Muscle layer of colon (tissue), 2 donors: ENCODE measurements around the gene ADAMTS2.
A peak's percentile ranks its signal among the peaks of the same experiment; 100 is the strongest.

Experiments used
- H3K27ac ChIP-seq: one replicate; pipeline ENCODE4 v1.7.0; 2013; ENCODE audit warnings: low read depth, mild to moderate bottlenecking, low read length, moderate library complexity
- H3K27me3 ChIP-seq, 2 donors: one replicate each; pipeline ENCODE4 v1.7.0; 2013; ENCODE audit warnings: low read length in 2 of 2, mild to moderate bottlenecking in 2 of 2; ENCODE audit not compliant: insufficient read depth in 2 of 2, control insufficient read depth in 1 of 2
- H3K36me3 ChIP-seq: one replicate; pipeline ENCODE4 v1.7.0; 2013; ENCODE audit warnings: mild to moderate bottlenecking, low read length; ENCODE audit not compliant: insufficient read depth
- H3K4me1 ChIP-seq: one replicate; pipeline ENCODE4 v1.7.0; 2013; ENCODE audit warnings: mild to moderate bottlenecking, low read length; ENCODE audit not compliant: insufficient read depth
- H3K4me3 ChIP-seq, 2 donors: one replicate each; pipeline ENCODE4 v1.7.0; 2013; ENCODE audit warnings: low read length in 2 of 2, low read depth in 1 of 2, mild to moderate bottlenecking in 1 of 2, moderate library complexity in 1 of 2
- H3K9ac ChIP-seq: one replicate; pipeline ENCODE4 v1.7.0; 2013; ENCODE audit warnings: low read length
- H3K9me3 ChIP-seq: one replicate; pipeline ENCODE4 v1.7.0; 2013; ENCODE audit warnings: mild to moderate bottlenecking, low read length
- donor health status: abdominal sarcoma.
- donor health status: Adenocarcinoma of cecum.

The ADAMTS2 gene

DNA sequence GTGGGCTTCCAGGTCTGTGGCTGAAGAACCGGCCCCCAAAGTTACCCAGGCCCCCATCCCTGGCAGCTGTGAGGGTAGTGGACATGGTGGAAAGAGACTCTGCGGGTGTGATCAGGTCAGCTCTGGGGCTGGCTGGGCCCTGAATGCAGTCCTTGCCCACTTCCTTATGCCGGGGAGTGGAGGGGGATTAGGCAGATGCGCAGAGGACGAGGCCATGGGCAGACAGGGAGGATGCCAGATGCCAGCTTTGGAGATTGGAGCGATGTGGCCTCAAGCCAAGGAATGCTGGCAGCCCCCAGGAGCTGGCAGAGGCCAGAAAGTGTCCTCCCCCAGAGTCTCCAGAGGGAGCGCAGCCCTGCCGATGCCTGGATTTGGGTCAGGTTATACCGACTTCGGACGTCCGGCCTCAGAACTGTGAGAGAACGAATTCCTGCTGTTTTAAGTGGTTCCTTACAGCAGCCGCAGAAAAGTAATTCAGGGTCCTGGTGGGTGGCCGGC lies 69.8 kb downstream of the ADAMTS2 start:
- Histone ChIP-seq H3K9ac (no peak overlapping the region), H3K27me3 (no peaks in the 10 kb centered on the region), H3K4me1 (peaks cover 2% of the 10 kb centered on the region), H3K27ac (no peak overlapping the region), H3K4me3 (no peak overlapping the region), H3K9me3 (no peaks in the 10 kb centered on the region), H3K36me3 (no peaks in the 10 kb centered on the region)

DNA sequence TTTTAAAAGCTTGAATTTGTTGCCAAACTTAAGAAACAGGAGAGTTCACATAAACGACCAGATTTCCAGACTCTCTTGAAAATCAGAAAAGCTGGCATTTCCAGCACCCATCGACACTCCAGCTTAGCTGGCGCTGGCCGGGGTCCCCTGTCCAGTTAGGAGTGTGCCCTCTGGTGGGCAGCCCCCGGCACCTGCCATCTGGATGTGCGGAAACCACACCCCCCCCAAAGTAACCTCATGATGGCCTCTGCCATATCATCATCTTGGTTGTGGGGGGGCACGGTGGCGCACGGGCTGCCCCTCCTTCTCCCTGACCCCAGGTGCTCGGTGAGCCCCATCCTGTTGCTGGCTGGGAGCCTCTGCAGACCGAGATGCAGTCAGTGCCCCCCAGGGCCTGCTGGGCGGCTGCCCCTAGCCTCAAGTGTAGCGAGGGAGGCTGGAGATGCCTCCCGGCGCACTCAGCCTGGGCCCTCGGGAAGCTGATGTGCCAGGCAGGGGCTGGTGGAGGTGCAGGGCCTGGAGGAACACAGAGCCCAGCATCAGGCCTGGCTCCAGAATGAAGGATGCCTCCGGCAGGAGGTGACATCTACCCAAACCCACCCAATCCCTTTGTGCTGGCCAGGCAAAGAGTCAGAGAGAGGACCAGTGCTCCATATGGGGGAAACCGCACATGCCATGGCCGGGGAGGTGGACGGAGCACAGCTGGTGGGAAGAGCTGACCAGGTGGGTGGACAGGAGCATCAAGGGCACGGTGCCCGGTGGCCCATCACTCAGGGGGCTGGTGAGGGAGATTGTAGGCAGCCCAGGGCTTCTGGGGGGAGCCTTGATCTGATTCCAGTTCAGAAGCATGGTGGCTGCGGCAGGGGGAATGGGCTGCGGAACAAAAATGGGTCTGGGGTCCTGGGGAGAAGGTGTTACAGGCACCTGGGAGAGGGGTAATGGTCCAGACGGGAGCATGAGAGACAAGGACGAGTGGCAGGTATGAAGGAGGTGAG lies 70.6 kb downstream of the ADAMTS2 start:
- H3K9me3 ChIP-seq = no peaks in the 10 kb centered on the region
- H3K4me3 ChIP-seq = no peak overlapping the region
- no peak overlapping the region for H3K27ac ChIP-seq
- no peaks in the 10 kb centered on the region for H3K27me3 ChIP-seq
- H3K4me1 ChIP-seq = peaks cover 9% of the 10 kb centered on the region
- no peak overlapping the region for H3K9ac ChIP-seq
- no peaks in the 10 kb centered on the region for H3K36me3 ChIP-seq

DNA sequence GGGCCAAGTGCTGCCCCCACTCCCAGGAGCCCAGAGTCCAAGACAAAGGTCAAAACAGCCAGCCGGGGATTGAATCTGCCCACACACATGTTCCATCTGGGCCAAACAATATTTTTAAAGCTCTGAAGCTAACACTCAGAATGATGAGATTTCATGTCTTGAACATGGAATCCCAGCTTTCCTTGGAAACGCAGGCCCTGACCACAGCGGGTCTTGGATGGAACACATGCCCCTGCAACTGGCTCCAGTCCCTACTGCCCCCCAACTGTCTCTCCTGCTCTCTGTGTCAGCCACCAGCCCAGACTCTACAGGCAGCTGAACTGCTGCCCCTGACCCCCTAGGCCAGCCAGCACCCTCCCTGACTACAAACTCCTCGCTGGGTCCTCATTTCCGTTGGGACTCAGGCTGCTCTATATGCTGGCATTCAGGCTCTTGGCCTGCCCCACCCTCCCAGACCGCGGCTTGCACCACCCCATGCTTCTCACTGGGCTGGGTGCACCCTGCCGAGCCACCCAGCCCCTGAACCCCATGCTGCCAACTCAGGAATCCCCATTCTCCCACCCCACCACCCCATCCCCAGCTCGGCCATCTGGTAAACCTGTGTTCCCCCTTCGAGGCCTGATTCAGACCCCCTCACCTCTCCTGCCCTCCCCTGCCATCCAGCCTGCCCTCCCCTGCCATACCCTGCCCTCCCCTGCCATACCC lies 71.7 kb downstream of the ADAMTS2 start:
- no peaks in the 10 kb centered on the region for H3K9me3 ChIP-seq
- peaks cover 10% of the 10 kb centered on the region for H3K4me1 ChIP-seq
- no peak overlapping the region for H3K27ac ChIP-seq
- H3K36me3 ChIP-seq = no peaks in the 10 kb centered on the region
- H3K4me3 ChIP-seq = no peak overlapping the region
- H3K27me3 ChIP-seq = no peaks in the 10 kb centered on the region
- no peak overlapping the region for H3K9ac ChIP-seq

DNA sequence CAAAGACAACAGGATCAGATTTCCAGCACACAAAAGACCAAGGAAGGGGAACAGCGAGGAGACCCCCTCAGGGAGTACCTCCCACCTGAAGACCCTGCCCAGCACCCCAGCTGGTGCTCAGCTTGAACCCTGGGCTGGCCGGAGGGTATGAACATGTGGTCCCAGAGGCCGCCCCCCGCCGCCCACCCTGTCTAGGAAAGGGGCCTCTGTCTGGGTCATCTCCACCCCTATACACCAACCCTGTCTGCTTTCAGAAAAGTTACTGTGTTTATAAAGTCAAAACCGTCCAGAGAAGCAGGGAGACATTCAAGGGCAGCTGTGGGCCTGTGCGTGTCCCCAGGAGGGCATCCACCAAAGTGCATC lies 72.2 kb downstream of the ADAMTS2 start:
- Histone ChIP-seq H3K9ac (no peak overlapping the region), H3K36me3 (no peaks in the 10 kb centered on the region), H3K27ac (no peak overlapping the region), H3K4me1 (peaks cover 10% of the 10 kb centered on the region), H3K4me3 (no peak overlapping the region), H3K27me3 (no peaks in the 10 kb centered on the region), H3K9me3 (no peaks in the 10 kb centered on the region)

DNA sequence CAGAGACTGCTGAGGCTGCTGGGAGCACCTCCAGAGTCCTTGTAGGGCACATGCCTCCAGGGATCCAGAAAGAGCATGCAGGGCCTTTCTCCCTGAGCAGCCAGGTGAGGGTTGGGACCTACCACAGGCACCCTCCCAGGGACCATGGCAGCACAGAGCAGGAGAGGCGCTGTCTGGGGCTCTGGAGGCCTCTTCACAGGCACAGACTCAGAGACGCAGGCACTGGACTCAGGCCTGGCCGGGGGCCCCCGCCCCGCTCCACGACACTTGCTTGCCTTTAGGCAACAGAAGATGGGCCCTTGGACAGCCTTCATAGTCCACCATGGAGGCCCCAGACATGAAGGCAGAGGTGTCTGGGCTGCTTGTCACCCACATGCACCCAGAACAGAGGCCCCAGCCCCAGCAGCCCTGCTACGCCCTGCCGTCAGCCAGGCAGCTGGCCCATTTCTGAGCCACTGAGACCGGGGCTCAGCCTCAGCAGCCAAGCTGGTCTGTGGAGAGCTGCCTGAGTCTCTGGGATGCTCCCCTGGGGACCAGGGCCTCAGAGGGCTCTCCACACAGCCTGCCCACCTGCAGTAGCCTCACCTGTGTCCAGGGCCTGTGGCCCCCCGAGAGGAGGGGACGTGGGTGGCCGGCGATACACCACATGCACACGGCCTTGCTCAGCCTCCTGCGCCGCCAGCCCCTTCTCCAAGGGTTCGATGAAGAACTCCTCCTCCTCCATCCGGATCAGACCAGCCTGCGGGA lies 72.8 kb downstream of the ADAMTS2 start:
- Histone ChIP-seq H3K4me3 (no peak overlapping the region), H3K9ac (no peak overlapping the region), H3K36me3 (no peaks in the 10 kb centered on the region), H3K27me3 (no peaks in the 10 kb centered on the region), H3K27ac (no peak overlapping the region), H3K9me3 (no peaks in the 10 kb centered on the region), H3K4me1 (peaks cover 14% of the 10 kb centered on the region)

DNA sequence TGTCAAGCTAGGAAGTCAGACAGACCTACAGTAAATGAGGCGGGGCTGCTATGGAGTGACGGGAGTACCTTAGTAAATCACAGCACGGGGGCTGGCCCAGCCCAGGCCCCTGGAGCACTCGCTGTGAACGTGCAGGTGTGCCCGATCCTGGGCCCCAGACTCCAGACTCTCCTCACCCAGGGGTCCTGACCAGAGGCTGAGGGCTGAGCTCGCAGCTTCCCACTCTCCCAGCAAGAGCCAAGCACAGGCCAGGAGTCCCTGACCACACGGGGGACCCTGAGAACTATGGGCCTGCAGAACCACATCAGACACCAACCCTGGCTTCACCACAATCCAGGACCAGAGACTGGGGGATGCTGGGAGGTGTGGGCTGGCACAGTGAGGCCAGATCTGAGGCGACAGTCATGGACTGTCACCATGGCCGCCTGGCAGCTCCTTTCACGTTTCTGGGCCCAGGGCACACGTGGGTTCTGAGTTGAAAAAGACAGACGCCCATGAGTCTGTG lies 73.4 kb downstream of the ADAMTS2 start:
- no peak overlapping the region for H3K9ac ChIP-seq
- peaks cover 21% of the 10 kb centered on the region for H3K4me1 ChIP-seq
- H3K27ac ChIP-seq = no peak overlapping the region
- no peaks in the 10 kb centered on the region for H3K27me3 ChIP-seq
- H3K36me3 ChIP-seq = no peaks in the 10 kb centered on the region
- H3K4me3 ChIP-seq = no peak overlapping the region
- no peaks in the 10 kb centered on the region for H3K9me3 ChIP-seq

DNA sequence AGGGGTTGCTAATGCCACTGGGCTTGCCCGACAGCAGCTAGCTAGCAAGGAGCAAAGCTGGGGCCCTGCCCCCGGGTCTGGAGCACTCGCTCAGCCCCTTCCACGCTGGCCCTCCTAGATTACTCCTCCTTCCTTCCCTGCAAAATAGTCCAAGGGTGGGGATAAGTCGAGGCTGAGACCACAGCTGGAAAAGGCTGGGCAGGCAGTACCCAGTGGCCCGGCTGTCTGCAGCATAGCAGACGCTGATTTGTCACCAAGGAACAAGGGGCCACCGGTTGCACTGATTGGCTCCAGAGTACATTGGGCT lies 73.9 kb downstream of the ADAMTS2 start:
- no peaks in the 10 kb centered on the region for H3K27me3 ChIP-seq
- no peak overlapping the region for H3K4me3 ChIP-seq
- peaks cover 26% of the 10 kb centered on the region for H3K4me1 ChIP-seq
- no peaks in the 10 kb centered on the region for H3K36me3 ChIP-seq
- no peak overlapping the region for H3K27ac ChIP-seq
- no peaks in the 10 kb centered on the region for H3K9me3 ChIP-seq
- no peak overlapping the region for H3K9ac ChIP-seq

DNA sequence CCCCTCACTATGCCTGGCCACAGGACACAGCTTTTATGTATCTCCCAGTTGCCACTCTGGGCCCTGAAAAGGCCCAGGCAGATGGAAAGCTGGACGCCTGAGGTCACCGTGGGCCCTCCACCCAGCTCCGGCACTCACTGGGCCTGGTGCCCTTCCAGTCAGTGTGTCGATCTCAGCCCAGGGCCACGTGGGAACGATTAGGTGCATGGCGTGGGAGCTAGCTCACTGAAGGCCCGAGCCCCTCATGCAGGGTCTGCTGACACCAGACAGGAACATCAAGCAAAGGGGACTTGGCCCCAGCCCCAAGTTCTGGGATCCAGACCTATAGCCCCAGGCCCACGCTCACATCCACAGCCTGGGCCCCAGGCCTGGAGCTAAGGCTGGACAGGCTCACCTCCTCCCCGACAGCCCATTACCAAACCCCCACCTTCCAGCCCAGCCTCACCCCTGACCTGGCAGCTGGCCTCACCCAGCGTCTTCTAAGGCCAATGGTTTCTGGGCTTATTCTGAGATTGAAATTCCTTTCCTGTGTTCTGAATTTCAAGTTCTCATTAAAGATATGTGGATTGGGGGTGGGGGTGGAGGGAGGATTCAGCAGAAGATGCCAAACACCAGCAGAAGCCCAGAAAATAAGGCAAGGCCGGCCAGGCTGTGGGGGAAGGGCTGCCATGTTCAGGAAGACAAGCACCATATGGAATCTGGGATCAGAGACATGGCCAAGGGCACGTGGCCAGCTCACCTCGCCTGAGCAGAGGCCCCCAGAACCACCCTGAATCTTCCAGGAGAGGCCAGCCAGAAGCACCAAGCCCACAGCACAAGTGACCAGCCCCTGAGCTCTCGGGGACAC lies 74.5 kb downstream of the ADAMTS2 start:
- Histone ChIP-seq H3K9ac (no peak overlapping the region), H3K36me3 (no peaks in the 10 kb centered on the region), H3K9me3 (no peaks in the 10 kb centered on the region), H3K4me3 (no peak overlapping the region), H3K4me1 (peaks cover 31% of the 10 kb centered on the region), H3K27ac (peak overlapping the region; percentile 19), H3K27me3 (no peaks in the 10 kb centered on the region)

DNA sequence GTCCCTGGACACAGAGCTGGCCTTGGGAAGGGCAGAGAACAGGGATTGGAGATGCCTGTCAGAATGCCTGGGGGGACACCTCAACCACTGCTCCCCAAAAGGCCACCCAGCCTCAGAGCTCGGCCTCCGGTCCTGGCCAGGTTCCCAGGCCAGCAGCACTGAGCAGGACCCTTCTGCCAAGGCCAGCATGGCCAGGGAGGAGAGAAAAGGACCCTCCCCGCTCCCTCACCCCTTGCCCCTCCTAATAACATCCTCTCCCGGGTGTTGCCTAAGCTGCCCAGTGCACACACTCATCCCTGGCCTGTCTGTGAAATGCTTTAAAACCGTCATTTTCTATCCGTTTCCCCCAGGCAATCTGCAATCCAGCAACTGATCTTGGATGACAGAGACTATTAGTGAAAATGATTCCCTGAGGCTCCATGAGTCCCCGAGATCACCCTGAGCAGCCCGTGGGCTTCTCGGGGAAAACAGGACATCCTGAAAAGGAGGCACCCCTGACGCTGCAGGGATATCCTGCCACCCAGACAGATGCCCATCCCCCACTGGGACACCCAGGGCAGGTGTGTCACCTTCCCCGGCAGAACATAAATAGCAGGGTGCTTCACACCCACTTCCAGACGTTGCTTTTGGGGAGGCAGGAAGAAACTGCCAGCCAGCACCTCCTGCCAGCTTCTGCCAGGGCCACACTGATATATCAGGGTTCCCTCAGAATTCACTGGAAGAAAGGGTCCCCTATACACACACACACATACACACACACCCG lies 75.3 kb downstream of the ADAMTS2 start:
- no peaks in the 10 kb centered on the region for H3K27me3 ChIP-seq
- H3K4me3 ChIP-seq = no peak overlapping the region
- H3K9ac ChIP-seq = no peak overlapping the region
- H3K9me3 ChIP-seq = no peaks in the 10 kb centered on the region
- peaks cover 36% of the 10 kb centered on the region for H3K4me1 ChIP-seq
- no peaks in the 10 kb centered on the region for H3K36me3 ChIP-seq
- H3K27ac ChIP-seq = peak overlapping the region; percentile 19

DNA sequence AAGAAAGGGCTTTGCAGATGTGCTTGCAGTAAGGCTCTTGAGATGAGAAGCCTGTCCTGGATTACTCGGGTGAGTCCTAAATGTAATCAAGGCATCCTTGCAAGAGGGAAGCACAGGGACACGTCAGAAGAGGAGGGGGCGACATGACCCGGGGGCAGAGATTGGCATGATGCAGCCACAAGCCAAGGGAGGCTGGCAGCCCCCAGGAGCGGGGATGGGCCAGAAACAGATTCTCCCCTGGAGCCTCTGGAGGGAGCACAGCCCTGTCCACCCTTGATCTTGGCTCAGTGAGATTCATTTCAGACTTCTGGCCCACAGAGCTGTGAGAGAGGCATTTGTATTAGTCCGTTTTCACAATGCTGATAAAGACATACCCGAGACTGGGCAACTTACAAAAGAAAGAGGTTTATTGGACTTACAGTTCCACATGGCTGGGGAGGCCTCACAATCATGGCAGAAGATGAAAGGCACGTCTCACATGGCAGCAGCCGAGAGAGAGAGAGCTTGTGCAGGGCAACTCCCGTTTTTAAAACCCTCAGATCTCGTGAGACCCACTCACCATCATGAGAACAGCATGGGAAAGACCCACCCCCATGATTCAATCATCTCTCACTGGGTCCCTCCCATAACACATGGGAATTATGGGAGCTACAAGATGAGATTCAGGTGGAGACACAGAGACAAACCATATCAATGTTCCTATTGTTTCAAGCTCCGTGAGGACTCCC lies 76.1 kb downstream of the ADAMTS2 start:
- Histone ChIP-seq H3K27ac (no peak overlapping the region), H3K9me3 (no peaks in the 10 kb centered on the region), H3K36me3 (no peaks in the 10 kb centered on the region), H3K4me3 (no peak overlapping the region), H3K27me3 (no peaks in the 10 kb centered on the region), H3K9ac (no peak overlapping the region), H3K4me1 (peaks cover 40% of the 10 kb centered on the region)
